Measurements from ENCODE around the gene ATP5F1E.

The ATP5F1E gene

GRCh38 chr20:58988565-58988882 is 43.6 kb downstream of the ATP5F1E start:
- Histone ChIP-seq H3K4me2 (ENCODE audit: low read length, poor library complexity, severe bottlenecking) (no peak overlapping the region), H2BK15ac (ENCODE audit: low read depth, poor library complexity, severe bottlenecking) (no peak overlapping the region)
- DNase-seq: no peak

GRCh38 chr20:58987790-58988564 is 44.2 kb downstream of the ATP5F1E start:
- no peak overlapping the region for H2BK15ac ChIP-seq (ENCODE audit: low read depth, poor library complexity, severe bottlenecking)
- H3K27me3 ChIP-seq (ENCODE audit: control insufficient read depth in 1 of 2, insufficient read depth in 1 of 2, low read length in 2 of 2): no peaks in the 10 kb centered on the region
- H2BK5ac ChIP-seq (ENCODE audit: low read depth, low read length, poor library complexity, severe bottlenecking): no peak overlapping the region
- no peak overlapping the region for H3K9ac ChIP-seq (ENCODE audit: low read length)
- H2AFZ ChIP-seq (ENCODE audit: low read depth, low read length): no peak overlapping the region
- no peak overlapping the region for H4K91ac ChIP-seq (ENCODE audit: low read length)
- H3K36me3 ChIP-seq (ENCODE audit: control insufficient read depth in 1 of 2, insufficient read depth in 2 of 2, low read depth in 1 of 2, low read length in 2 of 2): peaks cover 44 to 66% of the 10 kb centered on the region in 2 experiments
- peaks cover 49% of the 10 kb centered on the region for H3K79me1 ChIP-seq (replicated peaks; ENCODE audit: low read length, poor library complexity, severe bottlenecking)
- H3K4ac ChIP-seq (ENCODE audit: low read depth in 1 of 2, low read length in 2 of 2): no peak overlapping the region
- H3K18ac ChIP-seq (ENCODE audit: low read depth in 1 of 2, low read length in 2 of 2): no peak overlapping the region
- no peak overlapping the region for H3K14ac ChIP-seq (ENCODE audit: low read length in 2 of 2)
- 92% methylated on average over 9 of the region's 9 CpGs for WGBS
- H3K4me1 ChIP-seq (ENCODE audit: control insufficient read depth, insufficient read depth, low read depth, low read length): peaks cover 9% of the 10 kb centered on the region
- H3K23ac ChIP-seq (ENCODE audit: low read length in 2 of 2): no peak overlapping the region
- no peak overlapping the region for H4K8ac ChIP-seq (ENCODE audit: low read length)
- H2BK12ac ChIP-seq (ENCODE audit: low read length in 2 of 2): no peak overlapping the region
- H3K9me3 ChIP-seq (ENCODE audit: control insufficient read depth, low read length): no peaks in the 10 kb centered on the region
- no peak overlapping the region for H2BK120ac ChIP-seq (ENCODE audit: low read depth, low read length)
- no peak overlapping the region for H3K4me3 ChIP-seq (ENCODE audit: insufficient read depth in 1 of 2, low read depth in 1 of 2, low read length in 2 of 2)
- no peak for DNase-seq
- no peak overlapping the region for H2AK5ac ChIP-seq (ENCODE audit: low read length, severe bottlenecking)
- H3K4me2 ChIP-seq (ENCODE audit: low read length, poor library complexity, severe bottlenecking): no peak overlapping the region
- no peak overlapping the region for H3K27ac ChIP-seq (ENCODE audit: low read length, poor library complexity, severe bottlenecking)

More at GRCh38 chr20:58988565-58988882, 43.6 kb downstream of the ATP5F1E start:
- H3K18ac ChIP-seq (ENCODE audit: low read depth in 1 of 2, low read length in 2 of 2): no peak overlapping the region
- H2AK5ac ChIP-seq (ENCODE audit: low read length, severe bottlenecking): no peak overlapping the region
- H3K9ac ChIP-seq (ENCODE audit: low read length): no peak overlapping the region
- no peak overlapping the region for H4K8ac ChIP-seq (ENCODE audit: low read length)
- no peaks in the 10 kb centered on the region for H3K9me3 ChIP-seq (ENCODE audit: control insufficient read depth, low read length)
- H4K91ac ChIP-seq (ENCODE audit: low read length): no peak overlapping the region
- no peak overlapping the region for H2AFZ ChIP-seq (ENCODE audit: low read depth, low read length)
- 99% methylated on average over 6 of the region's 6 CpGs for WGBS
- no peak overlapping the region for H3K23ac ChIP-seq (ENCODE audit: low read length in 2 of 2)
- no peaks in the 10 kb centered on the region for H3K27me3 ChIP-seq (ENCODE audit: control insufficient read depth in 1 of 2, insufficient read depth in 1 of 2, low read length in 2 of 2)
- no peak overlapping the region for H3K27ac ChIP-seq (ENCODE audit: low read length, poor library complexity, severe bottlenecking)
- H2BK12ac ChIP-seq (ENCODE audit: low read length in 2 of 2): no peak overlapping the region
- H3K4ac ChIP-seq (ENCODE audit: low read depth in 1 of 2, low read length in 2 of 2): no peak overlapping the region
- H3K79me1 ChIP-seq (replicated peaks; ENCODE audit: low read length, poor library complexity, severe bottlenecking): peaks cover 49% of the 10 kb centered on the region
- peaks cover 13% of the 10 kb centered on the region for H3K4me1 ChIP-seq (ENCODE audit: control insufficient read depth, insufficient read depth, low read depth, low read length)
- peaks cover 49 to 71% of the 10 kb centered on the region in 2 experiments for H3K36me3 ChIP-seq (ENCODE audit: control insufficient read depth in 1 of 2, insufficient read depth in 2 of 2, low read depth in 1 of 2, low read length in 2 of 2)
- H2BK5ac ChIP-seq (ENCODE audit: low read depth, low read length, poor library complexity, severe bottlenecking): no peak overlapping the region
- H3K14ac ChIP-seq (ENCODE audit: low read length in 2 of 2): no peak overlapping the region
- H2BK120ac ChIP-seq (ENCODE audit: low read depth, low read length): no peak overlapping the region
- H3K4me3 ChIP-seq (ENCODE audit: insufficient read depth in 1 of 2, low read depth in 1 of 2, low read length in 2 of 2): no peak overlapping the region

GRCh38 chr20:58986968-58987517 is 45.1 kb downstream of the ATP5F1E start:
- Histone ChIP-seq H3K18ac (ENCODE audit: low read depth in 1 of 2, low read length in 2 of 2) (no peak overlapping the region), H2BK15ac (ENCODE audit: low read depth, poor library complexity, severe bottlenecking) (no peak overlapping the region), H3K27me3 (ENCODE audit: control insufficient read depth in 1 of 2, insufficient read depth in 1 of 2, low read length in 2 of 2) (no peaks in the 10 kb centered on the region), H2AK5ac (ENCODE audit: low read length, severe bottlenecking) (no peak overlapping the region), H3K9ac (ENCODE audit: low read length) (no peak overlapping the region), H3K36me3 (ENCODE audit: control insufficient read depth in 1 of 2, insufficient read depth in 2 of 2, low read depth in 1 of 2, low read length in 2 of 2) (peaks cover 42 to 56% of the 10 kb centered on the region in 2 experiments), H3K4ac (ENCODE audit: low read depth in 1 of 2, low read length in 2 of 2) (no peak overlapping the region), H3K4me3 (ENCODE audit: insufficient read depth in 1 of 2, low read depth in 1 of 2, low read length in 2 of 2) (no peak overlapping the region), H2BK5ac (ENCODE audit: low read depth, low read length, poor library complexity, severe bottlenecking) (no peak overlapping the region), H3K79me1 (replicated peaks; ENCODE audit: low read length, poor library complexity, severe bottlenecking) (peaks cover 47% of the 10 kb centered on the region), H3K4me1 (ENCODE audit: control insufficient read depth, insufficient read depth, low read depth, low read length) (peaks cover 13% of the 10 kb centered on the region), H3K9me3 (ENCODE audit: control insufficient read depth, low read length) (no peaks in the 10 kb centered on the region), H2AFZ (ENCODE audit: low read depth, low read length) (no peak overlapping the region), H3K4me2 (ENCODE audit: low read length, poor library complexity, severe bottlenecking) (no peak overlapping the region), H2BK12ac (ENCODE audit: low read length in 2 of 2) (no peak overlapping the region), H2BK120ac (ENCODE audit: low read depth, low read length) (no peak overlapping the region), H4K8ac (ENCODE audit: low read length) (no peak overlapping the region), H3K14ac (ENCODE audit: low read length in 2 of 2) (no peak overlapping the region), H3K27ac (ENCODE audit: low read length, poor library complexity, severe bottlenecking) (no peak overlapping the region), H3K23ac (ENCODE audit: low read length in 2 of 2) (no peak overlapping the region), H4K91ac (ENCODE audit: low read length) (no peak overlapping the region)
- DNase-seq: no peak
- 94% methylated on average over 8 of the region's 8 CpGs for WGBS

DNA sequence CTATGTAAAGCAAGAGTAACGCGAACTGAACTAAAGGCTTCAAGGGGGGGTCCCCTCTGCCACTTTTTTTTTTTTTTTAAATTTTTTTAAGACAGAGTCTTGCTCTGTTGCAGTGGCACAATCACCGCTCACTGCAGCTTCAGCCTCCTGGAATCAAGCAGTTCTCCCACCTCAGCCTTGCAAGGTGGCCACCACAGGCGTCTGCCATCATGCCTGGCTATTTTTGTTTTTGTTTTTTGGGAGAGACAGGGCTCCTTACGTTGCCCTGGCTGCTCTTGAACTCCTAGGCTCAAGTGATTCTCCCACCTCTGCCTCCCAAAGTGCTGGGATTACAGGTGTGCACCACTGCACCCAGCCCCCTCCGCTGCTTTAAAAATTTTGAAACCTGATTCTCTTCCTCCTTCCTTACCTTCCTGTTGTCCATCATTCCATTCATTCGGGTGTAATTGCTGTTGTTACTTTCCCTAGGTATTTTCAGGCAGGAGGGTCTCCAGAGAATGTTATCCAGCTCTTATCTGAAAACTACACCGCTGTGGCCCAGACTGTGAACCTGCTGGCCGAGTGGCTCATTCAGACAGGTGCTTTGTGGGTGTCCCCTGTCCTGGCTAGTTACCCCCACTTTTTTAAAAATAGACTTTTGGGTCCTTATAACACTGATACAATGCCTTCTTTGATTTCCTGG is 45.7 kb downstream of the ATP5F1E start:
- no peak overlapping the region for H3K4me2 ChIP-seq (ENCODE audit: low read length, poor library complexity, severe bottlenecking)
- WGBS: 93% methylated on average over 9 of the region's 9 CpGs
- no peak overlapping the region for H3K4me3 ChIP-seq (ENCODE audit: insufficient read depth in 1 of 2, low read depth in 1 of 2, low read length in 2 of 2)
- no peak overlapping the region for H3K4ac ChIP-seq (ENCODE audit: low read depth in 1 of 2, low read length in 2 of 2)
- no peak overlapping the region for H3K9ac ChIP-seq (ENCODE audit: low read length)
- H2BK5ac ChIP-seq (ENCODE audit: low read depth, low read length, poor library complexity, severe bottlenecking): no peak overlapping the region
- H2BK15ac ChIP-seq (ENCODE audit: low read depth, poor library complexity, severe bottlenecking): no peak overlapping the region
- H3K36me3 ChIP-seq (ENCODE audit: control insufficient read depth in 1 of 2, insufficient read depth in 2 of 2, low read depth in 1 of 2, low read length in 2 of 2): peaks cover 38 to 50% of the 10 kb centered on the region in 2 experiments
- no peaks in the 10 kb centered on the region for H3K9me3 ChIP-seq (ENCODE audit: control insufficient read depth, low read length)
- no peak overlapping the region for H3K23ac ChIP-seq (ENCODE audit: low read length in 2 of 2)
- no peak for DNase-seq
- no peak overlapping the region for H3K27ac ChIP-seq (ENCODE audit: low read length, poor library complexity, severe bottlenecking)
- peaks cover 47% of the 10 kb centered on the region for H3K79me1 ChIP-seq (replicated peaks; ENCODE audit: low read length, poor library complexity, severe bottlenecking)
- H2AFZ ChIP-seq (ENCODE audit: low read depth, low read length): no peak overlapping the region
- no peak overlapping the region for H3K14ac ChIP-seq (ENCODE audit: low read length in 2 of 2)
- no peak overlapping the region for H2AK5ac ChIP-seq (ENCODE audit: low read length, severe bottlenecking)
- H3K27me3 ChIP-seq (ENCODE audit: control insufficient read depth in 1 of 2, insufficient read depth in 1 of 2, low read length in 2 of 2): no peaks in the 10 kb centered on the region
- no peak overlapping the region for H3K18ac ChIP-seq (ENCODE audit: low read depth in 1 of 2, low read length in 2 of 2)
- H2BK12ac ChIP-seq (ENCODE audit: low read length in 2 of 2): no peak overlapping the region
- no peak overlapping the region for H4K91ac ChIP-seq (ENCODE audit: low read length)
- H4K8ac ChIP-seq (ENCODE audit: low read length): no peak overlapping the region
- peaks cover 15% of the 10 kb centered on the region for H3K4me1 ChIP-seq (ENCODE audit: control insufficient read depth, insufficient read depth, low read depth, low read length)
- H2BK120ac ChIP-seq (ENCODE audit: low read depth, low read length): no peak overlapping the region
